ENCODE measurements around the gene MYO3A. TPM values are rescaled to one million over a fixed set of nuclear protein-coding genes. Genes with fewer than 3 reads are reported as not detected.

MYO3A gene
- total RNA-seq, 1 experiment from 2014 or later = not detected

DNA sequence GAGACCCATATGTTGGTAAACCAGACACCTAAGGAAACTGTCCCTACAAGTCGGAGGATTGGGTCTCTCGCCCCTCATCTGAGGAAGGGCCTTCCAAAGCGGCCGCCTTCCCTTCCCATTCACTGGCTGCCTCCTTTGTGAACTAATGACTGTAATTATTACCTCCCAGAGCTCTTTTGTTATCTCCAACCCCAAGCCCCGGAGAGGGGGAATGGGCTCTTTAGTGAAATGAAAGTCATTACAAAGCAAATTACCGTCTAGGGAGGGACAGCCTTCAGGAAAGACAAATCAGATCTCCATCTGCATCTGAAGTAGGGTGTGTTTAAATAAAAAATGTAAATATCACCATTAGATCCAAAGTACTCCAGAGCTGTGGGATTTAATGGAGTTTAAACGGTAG is 280.0 kb downstream of the MYO3A start (continued):
- no peak for TF ChIP-seq SIN3A (IDR thresholded peaks at IDR 0.05; ENCODE audit: low read depth)
- no peak for TF ChIP-seq EZH2phosphoT487 (IDR thresholded peaks at IDR 0.05; ENCODE audit: borderline replicate concordance)
- no peak for TF ChIP-seq ELF1 (IDR thresholded peaks at IDR 0.05; ENCODE audit: borderline replicate concordance, low read depth)

DNA sequence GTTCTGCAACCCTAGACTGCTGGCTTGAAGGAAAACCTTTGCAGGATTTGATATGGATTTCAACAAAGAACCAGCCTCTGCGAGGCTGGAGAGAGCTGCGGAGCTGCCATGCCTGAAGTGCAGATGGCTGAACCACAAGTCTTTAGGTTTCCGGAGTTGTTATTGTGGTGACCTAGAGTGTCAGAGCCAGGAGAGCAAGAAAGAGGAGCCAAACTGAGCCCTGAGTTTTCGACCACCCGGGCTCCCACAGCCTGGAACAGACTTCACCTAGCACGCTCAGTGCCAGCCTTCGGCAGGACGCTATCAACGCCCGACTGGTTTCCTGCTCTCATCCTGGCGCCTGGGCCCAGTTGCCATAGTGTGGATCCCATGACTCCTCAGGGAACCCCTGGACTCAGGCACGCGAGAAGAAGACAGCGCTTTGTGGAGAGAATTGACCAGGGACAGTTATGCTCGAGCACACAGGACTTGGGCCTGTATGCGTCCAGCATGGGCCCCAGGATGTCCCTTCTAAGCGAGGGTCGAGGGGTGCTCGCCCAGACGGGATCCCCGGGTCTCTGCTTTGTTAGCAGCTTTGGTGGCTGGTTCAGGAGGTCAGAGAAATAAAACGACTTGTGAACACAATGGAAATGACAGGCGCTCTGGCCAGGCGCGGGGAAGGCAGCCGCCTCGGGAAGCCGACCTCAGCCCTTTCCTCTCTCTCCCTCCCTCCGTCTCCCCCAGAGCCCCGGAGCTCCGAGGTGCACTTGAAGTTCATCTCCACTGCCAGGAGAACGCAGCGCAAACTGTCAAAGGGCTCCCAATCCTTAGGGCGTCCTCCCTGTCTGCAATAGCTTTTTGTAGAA is 280.7 kb downstream of the MYO3A start:
- no peak overlapping the region for H3K9ac ChIP-seq (ENCODE audit: low read length)
- no peaks in the 10 kb centered on the region for H3K4me1 ChIP-seq (ENCODE audit: control insufficient read depth in 1 of 2, insufficient read depth in 2 of 2, low read length in 2 of 2)
- TF ChIP-seq SIN3A (IDR thresholded peaks at IDR 0.05; ENCODE audit: low read depth) (no peak), ZFX (IDR thresholded peaks at IDR 0.05) (no peak), TCF7L2 (IDR thresholded peaks at IDR 0.05; ENCODE audit: borderline replicate concordance, extremely low read depth, insufficient read depth, insufficient read length) (no peak), SP1 (IDR thresholded peaks at IDR 0.05; ENCODE audit: low read depth) (no peak), REST (IDR thresholded peaks at IDR 0.05; ENCODE audit: low read depth) (no peak), ELF1 (IDR thresholded peaks at IDR 0.05; ENCODE audit: borderline replicate concordance, low read depth) (no peak), SRF (IDR thresholded peaks at IDR 0.05; ENCODE audit: low read depth) (no peak), ZNF274 (IDR thresholded peaks at IDR 0.05; ENCODE audit: low read depth, low read length) (no peak), RAD21 (IDR thresholded peaks at IDR 0.05; ENCODE audit: low read depth) (no peak), JUND (IDR thresholded peaks at IDR 0.05) (no peak), CEBPB (IDR thresholded peaks at IDR 0.05; ENCODE audit: low read depth) (no peak), CBX3 (IDR thresholded peaks at IDR 0.05; ENCODE audit: low read depth) (no peak), ZBTB33 (IDR thresholded peaks at IDR 0.05; ENCODE audit: extremely low read depth, insufficient replicate concordance, low read length) (no peak), EGR1 (IDR thresholded peaks at IDR 0.05; ENCODE audit: low read depth) (no peak), MAX (IDR thresholded peaks at IDR 0.05) (no peak), EZH2phosphoT487 (IDR thresholded peaks at IDR 0.05; ENCODE audit: borderline replicate concordance) (no peak)
- TF ChIP-seq, protein P1, sequence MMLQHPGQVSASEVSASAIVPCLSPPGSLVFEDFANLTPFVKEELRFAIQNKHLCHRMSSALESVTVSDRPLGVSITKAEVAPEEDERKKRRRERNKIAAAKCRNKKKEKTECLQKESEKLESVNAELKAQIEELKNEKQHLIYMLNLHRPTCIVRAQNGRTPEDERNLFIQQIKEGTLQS (IDR thresholded peaks at IDR 0.05) = no peak
- H3K27ac ChIP-seq (ENCODE audit: low read depth, low read length) = no peak overlapping the region
- ChIA-PET POLR2A (no interaction called here), CTCF (no interaction called here), RAD21 (ENCODE audit: low non-redundant PET in 1 of 2, low total read pairs in 2 of 2, uncharacterized antibody in 2 of 2, unreplicated experiment in 2 of 2) (no interaction called here)
- no peaks in the 10 kb centered on the region for H4K20me1 ChIP-seq (ENCODE audit: insufficient read depth)
- no peak overlapping the region for H2AFZ ChIP-seq (ENCODE audit: low read depth, low read length, poor library complexity, severe bottlenecking)
- no peak for DNase-seq (ENCODE audit: low read depth, low spot score)
- H3K27me3 ChIP-seq (ENCODE audit: insufficient read depth, low read length) = peaks cover 9% of the 10 kb centered on the region; the same call in 1 of the 2 replicates
- no peak overlapping the region for H3K4me2 ChIP-seq (ENCODE audit: low read length)
- no peak overlapping the region for H3K4me3 ChIP-seq (replicated peaks in 1 of 2; ENCODE audit: low read depth in 1 of 2, low read length in 2 of 2)
- H3K9me2 ChIP-seq (ENCODE audit: insufficient read depth) = no peaks in the 10 kb centered on the region
- ATAC-seq = no peak
- no peaks in the 10 kb centered on the region for H3K9me3 ChIP-seq (ENCODE audit: control insufficient read depth in 1 of 2, insufficient read depth in 1 of 2, low read depth in 1 of 2, low read length in 2 of 2)
- intact Hi-C loops (cut with micrococcal nuclease) = no loop called here
- no peaks in the 10 kb centered on the region for H3K36me3 ChIP-seq (ENCODE audit: control insufficient read depth in 1 of 2, insufficient read depth in 2 of 2, low read length in 2 of 2)
- H3K79me2 ChIP-seq (ENCODE audit: insufficient read depth, low read length) = no peaks in the 10 kb centered on the region
- no TSS peak for BruUV-seq (replicated peaks)

All from HCT116 (cell line).